ENCODE measurements around the gene AK4. TPM values are rescaled to one million over a fixed set of nuclear protein-coding genes. Genes with fewer than 3 reads are reported as not detected.

Gene AK4
- total RNA-seq, 4 donors from 2014 or later: 1.4 to 2.6 (median 1.8) TPM

- intact Hi-C loops (cut with DNase I; ENCODE audit: low total_unique reads) (no loop called here), in situ Hi-C loops (cut with MboI; ENCODE audit: low sequenced_read_pairs in 4 of 4) (no loop called here)
- no peaks in the 10 kb centered on the region for H3K9me3 ChIP-seq
- H3K27me3 ChIP-seq: peaks cover 3 to 23% (median 9%) of the 10 kb centered on the region in 3 donors
- TF ChIP-seq POLR2A (IDR thresholded peaks at IDR 0.05) (no peak), CTCF (IDR thresholded peaks at IDR 0.05 in 4 of 5, conservative IDR thresholded peaks at IDR 0.05 in 1 of 5) (no peak)
- H3K27ac ChIP-seq: no peak overlapping the region
- H3K4me3 ChIP-seq: no peak overlapping the region
- no peak for DNase-seq
- ATAC-seq: no peak
- peaks cover 11 to 15% of the 10 kb centered on the region in 2 donors for H3K4me1 ChIP-seq
- no peaks in the 10 kb centered on the region for H3K36me3 ChIP-seq
Measured at GRCh38 chr1:65263286-65263685, 115.3 kb downstream of the AK4 start.

DNA sequence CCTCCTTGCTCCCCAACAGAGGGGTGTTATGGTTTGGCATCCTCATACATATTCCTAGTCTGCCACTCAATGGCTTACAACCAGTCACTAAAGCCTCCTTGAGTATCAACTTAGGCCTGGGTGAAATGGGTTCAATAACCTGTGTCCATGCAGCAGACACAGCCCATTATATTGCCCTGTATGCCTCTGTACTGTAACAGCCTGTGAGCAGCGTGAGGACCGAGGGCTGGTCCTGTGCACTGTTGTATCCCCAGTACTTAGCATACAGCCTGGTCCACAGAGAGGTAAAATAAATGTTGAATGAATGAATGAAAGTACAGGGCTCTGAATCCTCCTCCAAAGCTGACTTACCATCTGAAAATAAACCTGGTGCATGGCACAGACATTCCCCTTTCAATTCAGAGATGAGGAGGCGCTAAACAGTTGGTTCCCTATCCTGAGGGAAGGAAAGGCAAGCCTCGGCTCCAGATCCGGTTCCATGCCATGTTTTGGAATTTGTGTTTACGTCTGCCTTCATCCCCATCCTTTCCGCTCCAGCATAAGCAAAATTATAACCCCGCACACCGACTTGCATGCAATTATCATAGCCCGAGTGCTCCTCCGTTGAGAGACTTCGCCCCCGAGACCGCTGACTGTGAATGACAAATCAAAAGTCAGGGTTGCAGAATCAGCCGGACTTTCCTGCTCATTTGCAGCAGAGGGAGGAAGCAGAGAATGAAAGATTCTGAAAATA lies 116.4 kb downstream of the AK4 start:
- intact Hi-C loops (cut with DNase I; ENCODE audit: low total_unique reads): no loop called here
- TF ChIP-seq POLR2A (IDR thresholded peaks at IDR 0.05): no peak
- H3K36me3 ChIP-seq: no peaks in the 10 kb centered on the region
- no peak overlapping the region for H3K27ac ChIP-seq
- peaks cover 3 to 23% (median 9%) of the 10 kb centered on the region in 3 donors for H3K27me3 ChIP-seq
- DNase-seq (no peak), ATAC-seq (no peak)
- no peaks in the 10 kb centered on the region for H3K9me3 ChIP-seq
- H3K4me1 ChIP-seq: peaks cover 11 to 15% of the 10 kb centered on the region in 2 donors
- H3K4me3 ChIP-seq: peak overlapping the region; percentile 19 to 57 (median 55)
- in situ Hi-C loops (cut with MboI; ENCODE audit: low sequenced_read_pairs in 4 of 4): no loop called here

- DNase-seq: no peak
- H3K4me3 ChIP-seq: peak overlapping the region; percentile 52 to 57 (median 55)
- in situ Hi-C loops (cut with MboI; ENCODE audit: low sequenced_read_pairs in 4 of 4) (no loop called here), intact Hi-C loops (cut with DNase I; ENCODE audit: low total_unique reads) (no loop called here)
- H3K36me3 ChIP-seq: no peaks in the 10 kb centered on the region
- peaks cover 3 to 23% (median 9%) of the 10 kb centered on the region in 3 donors for H3K27me3 ChIP-seq
- peaks cover 11 to 15% of the 10 kb centered on the region in 2 donors for H3K4me1 ChIP-seq
- no peak for TF ChIP-seq POLR2A (IDR thresholded peaks at IDR 0.05)
- TF ChIP-seq CTCF (IDR thresholded peaks at IDR 0.05 in 4 of 5, conservative IDR thresholded peaks at IDR 0.05 in 1 of 5): no peak
- no peaks in the 10 kb centered on the region for H3K9me3 ChIP-seq
- peak overlapping the region in 1 of 4 donors; percentile 25 for H3K27ac ChIP-seq
- no peak for ATAC-seq
Measured at GRCh38 chr1:65265296-65265650, 117.3 kb downstream of the AK4 start.

DNA sequence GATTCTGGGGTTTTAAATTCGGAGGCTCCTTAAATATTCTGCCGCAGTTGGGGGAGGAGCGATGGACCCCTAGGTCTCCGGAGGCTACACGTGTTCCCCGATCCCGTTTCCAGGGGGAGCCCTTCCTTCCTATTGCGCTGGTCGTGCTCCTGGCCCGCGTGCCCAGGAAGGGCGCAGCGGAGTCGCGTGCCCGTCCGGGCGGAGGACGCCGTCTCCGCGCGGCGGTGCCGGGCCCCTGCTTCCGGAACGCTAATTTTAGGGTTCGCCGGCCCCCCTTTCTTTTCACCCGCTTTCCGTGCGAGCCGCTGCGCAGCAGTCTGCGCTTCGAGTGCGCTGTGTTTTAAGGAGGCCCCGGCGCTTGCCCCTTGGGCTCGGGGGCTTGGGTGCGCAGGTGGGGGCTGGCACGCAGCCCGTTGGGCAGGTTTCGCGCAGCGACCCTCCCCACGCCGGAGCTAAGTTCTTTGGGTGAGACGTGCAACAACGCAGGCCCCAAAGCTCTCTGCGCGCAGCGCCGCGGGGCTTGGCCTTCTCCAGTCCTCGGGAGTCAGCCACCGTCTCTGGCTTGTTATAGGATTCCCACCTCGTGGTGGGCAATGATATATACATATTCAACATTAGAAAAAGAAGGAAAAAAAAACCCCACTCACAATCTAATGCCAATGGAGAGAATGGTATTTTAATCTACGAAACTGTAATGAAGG lies 117.8 kb downstream of the AK4 start:
- Histone ChIP-seq H3K9me3 (no peaks in the 10 kb centered on the region), H3K36me3 (no peaks in the 10 kb centered on the region), H3K27me3 (peaks cover 3 to 23% (median 9%) of the 10 kb centered on the region in 3 donors), H3K27ac (peak overlapping the region in 1 of 4 donors; percentile 25), H3K4me1 (peaks cover 11 to 15% of the 10 kb centered on the region in 2 donors), H3K4me3 (peak overlapping the region; percentile 52 to 57 (median 55))
- ATAC-seq (no peak), DNase-seq (no peak)
- intact Hi-C loops (cut with DNase I; ENCODE audit: low total_unique reads) (no loop called here), in situ Hi-C loops (cut with MboI; ENCODE audit: low sequenced_read_pairs in 4 of 4) (no loop called here)
- TF ChIP-seq POLR2A (IDR thresholded peaks at IDR 0.05): no peak
- no peak for TF ChIP-seq CTCF (IDR thresholded peaks at IDR 0.05 in 4 of 5, conservative IDR thresholded peaks at IDR 0.05 in 1 of 5)

DNA sequence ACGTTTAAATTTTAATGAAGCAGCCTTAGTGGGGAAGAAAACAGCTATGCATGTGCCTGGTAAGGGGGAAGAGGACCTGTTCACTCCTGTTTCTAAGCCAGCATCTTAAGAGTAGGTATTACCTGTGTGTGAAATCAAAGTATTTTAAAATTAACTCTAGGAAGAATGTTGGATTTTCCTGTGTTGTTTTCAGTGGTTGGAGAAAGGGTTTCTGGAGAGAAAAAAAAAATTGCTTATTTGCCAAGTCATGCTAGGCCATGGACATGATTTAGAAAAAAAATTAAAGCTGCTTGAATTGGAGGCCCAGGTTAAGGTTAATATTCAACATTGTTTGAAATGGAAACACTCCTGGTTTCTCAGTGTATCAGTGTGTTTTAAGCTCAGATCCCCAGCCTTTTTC lies 118.5 kb downstream of the AK4 start:
- H3K4me1 ChIP-seq: peaks cover 11 to 15% of the 10 kb centered on the region in 2 donors
- no peak for TF ChIP-seq CTCF (IDR thresholded peaks at IDR 0.05 in 4 of 5, conservative IDR thresholded peaks at IDR 0.05 in 1 of 5)
- no peak for TF ChIP-seq POLR2A (IDR thresholded peaks at IDR 0.05)
- no peak for ATAC-seq
- no peak for DNase-seq
- H3K4me3 ChIP-seq: peak overlapping the region in 1 of 4 donors; percentile 54
- no peaks in the 10 kb centered on the region for H3K36me3 ChIP-seq
- H3K27me3 ChIP-seq: peaks cover 3 to 23% (median 9%) of the 10 kb centered on the region in 3 donors
- no peaks in the 10 kb centered on the region for H3K9me3 ChIP-seq
- in situ Hi-C loops (cut with MboI; ENCODE audit: low sequenced_read_pairs in 4 of 4): no loop called here
- H3K27ac ChIP-seq: no peak overlapping the region
- intact Hi-C loops (cut with DNase I; ENCODE audit: low total_unique reads): no loop called here
